HL-60 (cell line): Measurements from ENCODE around the gene KCNA3.

ENCODE experiments used
- CTCF ChIP-seq: IDR thresholded peaks from one replicate; pipeline ENCODE4 v1.5.1; 2011; ENCODE audit warnings: low read length, control low read depth, inconsistent platforms; ENCODE audit not compliant: insufficient read depth
- POLR2AphosphoS5 ChIP-seq: IDR thresholded peaks from 2 replicates; pipeline ENCODE4 v1.6.1; 2012; ENCODE audit warnings: low read depth
- REST ChIP-seq: IDR thresholded peaks from 2 replicates; pipeline ENCODE4 v1.6.1; 2012; ENCODE audit warnings: low read depth; ENCODE audit not compliant: insufficient replicate concordance

- TF ChIP-seq CTCF = no peak
- TF ChIP-seq POLR2AphosphoS5 = no peak
- no peak for TF ChIP-seq REST
Measured at GRCh38 chr1:110722807-110723206, 48.1 kb upstream of the KCNA3 start.
